ENCODE data around the gene CSNK1G1.

DNA sequence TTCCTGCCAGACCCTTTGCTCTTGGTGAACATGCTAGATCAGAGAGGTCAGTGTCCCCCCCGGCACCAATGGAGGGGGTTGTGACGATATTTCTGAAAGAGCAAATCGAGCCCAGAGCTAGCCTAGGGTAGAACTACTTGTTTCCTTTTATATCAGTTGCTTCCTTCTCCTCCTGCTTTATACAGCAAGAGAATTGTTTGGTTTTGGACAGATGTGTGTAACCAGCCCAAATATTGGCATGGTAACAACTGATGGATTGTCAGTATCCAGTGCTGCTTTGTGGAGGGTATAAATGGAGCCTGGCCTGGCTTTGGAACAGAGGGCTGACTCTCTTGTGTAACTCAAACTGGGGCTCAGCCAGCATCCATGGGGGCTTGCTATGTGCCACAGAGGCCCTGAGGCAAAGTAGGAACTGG, 233.0 kb downstream of the CSNK1G1 start:
- TF ChIP-seq, protein P1, sequence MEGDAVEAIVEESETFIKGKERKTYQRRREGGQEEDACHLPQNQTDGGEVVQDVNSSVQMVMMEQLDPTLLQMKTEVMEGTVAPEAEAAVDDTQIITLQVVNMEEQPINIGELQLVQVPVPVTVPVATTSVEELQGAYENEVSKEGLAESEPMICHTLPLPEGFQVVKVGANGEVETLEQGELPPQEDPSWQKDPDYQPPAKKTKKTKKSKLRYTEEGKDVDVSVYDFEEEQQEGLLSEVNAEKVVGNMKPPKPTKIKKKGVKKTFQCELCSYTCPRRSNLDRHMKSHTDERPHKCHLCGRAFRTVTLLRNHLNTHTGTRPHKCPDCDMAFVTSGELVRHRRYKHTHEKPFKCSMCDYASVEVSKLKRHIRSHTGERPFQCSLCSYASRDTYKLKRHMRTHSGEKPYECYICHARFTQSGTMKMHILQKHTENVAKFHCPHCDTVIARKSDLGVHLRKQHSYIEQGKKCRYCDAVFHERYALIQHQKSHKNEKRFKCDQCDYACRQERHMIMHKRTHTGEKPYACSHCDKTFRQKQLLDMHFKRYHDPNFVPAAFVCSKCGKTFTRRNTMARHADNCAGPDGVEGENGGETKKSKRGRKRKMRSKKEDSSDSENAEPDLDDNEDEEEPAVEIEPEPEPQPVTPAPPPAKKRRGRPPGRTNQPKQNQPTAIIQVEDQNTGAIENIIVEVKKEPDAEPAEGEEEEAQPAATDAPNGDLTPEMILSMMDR (IDR thresholded peaks at IDR 0.05), result no peak
- TF ChIP-seq POLR2A (IDR thresholded peaks at IDR 0.05), result no peak

Data from uterus (tissue), 2 donors.